VCaP (cell line): ENCODE data around the gene PADI2.

Experiments used
- H3K27ac ChIP-seq: fragments of 450-650 bp; 2 replicates; pipeline ENCODE4 v1.5.1; 2017
- TF ChIP-seq, protein P1 (sequence below): fragments of 450-650 bp; conservative IDR thresholded peaks from 2 replicates; pipeline ENCODE4 v1.5.1; 2017; ENCODE audit warnings: mild to moderate bottlenecking, moderate library complexity

PADI2 gene

DNA sequence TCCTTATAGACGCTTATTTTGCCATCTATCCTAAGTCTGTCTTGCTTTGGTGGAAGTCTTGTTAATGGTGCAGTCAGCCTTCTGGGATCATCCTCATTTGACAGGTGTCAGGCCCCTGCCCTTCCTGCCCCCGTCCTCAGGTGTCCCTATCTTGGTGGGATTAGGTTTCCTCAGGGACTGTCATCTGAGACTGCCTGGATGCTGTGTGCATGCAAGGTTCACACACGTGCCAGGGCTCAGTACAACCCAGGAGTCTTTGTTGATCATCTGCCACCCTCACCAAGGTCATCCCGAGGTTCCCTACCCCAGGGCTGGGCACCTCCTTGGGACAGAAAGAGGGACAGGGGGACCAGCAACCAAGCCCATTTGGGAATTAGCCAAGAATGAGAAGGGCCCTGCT is 18.0 kb downstream of the PADI2 start:
- H3K27ac ChIP-seq = no peak overlapping the region
- TF ChIP-seq, protein P1, sequence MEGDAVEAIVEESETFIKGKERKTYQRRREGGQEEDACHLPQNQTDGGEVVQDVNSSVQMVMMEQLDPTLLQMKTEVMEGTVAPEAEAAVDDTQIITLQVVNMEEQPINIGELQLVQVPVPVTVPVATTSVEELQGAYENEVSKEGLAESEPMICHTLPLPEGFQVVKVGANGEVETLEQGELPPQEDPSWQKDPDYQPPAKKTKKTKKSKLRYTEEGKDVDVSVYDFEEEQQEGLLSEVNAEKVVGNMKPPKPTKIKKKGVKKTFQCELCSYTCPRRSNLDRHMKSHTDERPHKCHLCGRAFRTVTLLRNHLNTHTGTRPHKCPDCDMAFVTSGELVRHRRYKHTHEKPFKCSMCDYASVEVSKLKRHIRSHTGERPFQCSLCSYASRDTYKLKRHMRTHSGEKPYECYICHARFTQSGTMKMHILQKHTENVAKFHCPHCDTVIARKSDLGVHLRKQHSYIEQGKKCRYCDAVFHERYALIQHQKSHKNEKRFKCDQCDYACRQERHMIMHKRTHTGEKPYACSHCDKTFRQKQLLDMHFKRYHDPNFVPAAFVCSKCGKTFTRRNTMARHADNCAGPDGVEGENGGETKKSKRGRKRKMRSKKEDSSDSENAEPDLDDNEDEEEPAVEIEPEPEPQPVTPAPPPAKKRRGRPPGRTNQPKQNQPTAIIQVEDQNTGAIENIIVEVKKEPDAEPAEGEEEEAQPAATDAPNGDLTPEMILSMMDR = no peak

DNA sequence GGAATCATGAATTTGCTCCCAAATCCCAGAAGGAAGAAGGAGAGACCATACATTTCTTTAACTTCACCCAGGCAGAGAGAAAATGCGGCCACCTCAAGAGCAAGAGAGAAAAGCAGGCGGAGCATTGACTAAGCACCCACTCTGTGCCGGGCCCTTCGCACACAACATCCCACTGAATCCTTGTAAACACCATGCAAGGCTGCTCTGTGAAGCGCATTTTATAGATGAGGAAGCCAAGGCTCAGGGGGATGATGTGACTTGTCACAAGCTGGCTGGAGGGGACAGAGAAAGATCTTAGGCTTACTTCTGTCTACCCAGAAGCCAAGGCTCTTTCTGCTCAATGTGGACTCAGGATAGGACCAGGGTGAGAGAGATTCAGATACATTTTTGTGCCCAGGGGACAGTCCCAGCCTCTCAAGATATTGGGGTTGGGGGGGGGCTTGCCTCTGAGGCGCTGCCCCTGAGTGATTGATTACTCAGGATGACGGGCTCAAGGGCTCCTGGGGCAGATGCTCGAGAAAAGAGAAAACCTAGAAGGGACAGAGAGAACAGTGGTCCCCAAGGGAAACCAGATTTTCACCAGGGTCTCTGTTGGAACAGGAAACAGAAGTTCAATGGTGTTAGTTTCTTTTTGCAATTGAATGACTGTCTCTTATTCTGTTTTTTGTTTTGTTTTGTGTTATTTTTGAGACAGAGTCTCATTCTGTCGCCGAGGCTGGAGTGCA is 19.5 kb downstream of the PADI2 start:
- TF ChIP-seq, protein P1 = no peak
- H3K27ac ChIP-seq = no peak overlapping the region

DNA sequence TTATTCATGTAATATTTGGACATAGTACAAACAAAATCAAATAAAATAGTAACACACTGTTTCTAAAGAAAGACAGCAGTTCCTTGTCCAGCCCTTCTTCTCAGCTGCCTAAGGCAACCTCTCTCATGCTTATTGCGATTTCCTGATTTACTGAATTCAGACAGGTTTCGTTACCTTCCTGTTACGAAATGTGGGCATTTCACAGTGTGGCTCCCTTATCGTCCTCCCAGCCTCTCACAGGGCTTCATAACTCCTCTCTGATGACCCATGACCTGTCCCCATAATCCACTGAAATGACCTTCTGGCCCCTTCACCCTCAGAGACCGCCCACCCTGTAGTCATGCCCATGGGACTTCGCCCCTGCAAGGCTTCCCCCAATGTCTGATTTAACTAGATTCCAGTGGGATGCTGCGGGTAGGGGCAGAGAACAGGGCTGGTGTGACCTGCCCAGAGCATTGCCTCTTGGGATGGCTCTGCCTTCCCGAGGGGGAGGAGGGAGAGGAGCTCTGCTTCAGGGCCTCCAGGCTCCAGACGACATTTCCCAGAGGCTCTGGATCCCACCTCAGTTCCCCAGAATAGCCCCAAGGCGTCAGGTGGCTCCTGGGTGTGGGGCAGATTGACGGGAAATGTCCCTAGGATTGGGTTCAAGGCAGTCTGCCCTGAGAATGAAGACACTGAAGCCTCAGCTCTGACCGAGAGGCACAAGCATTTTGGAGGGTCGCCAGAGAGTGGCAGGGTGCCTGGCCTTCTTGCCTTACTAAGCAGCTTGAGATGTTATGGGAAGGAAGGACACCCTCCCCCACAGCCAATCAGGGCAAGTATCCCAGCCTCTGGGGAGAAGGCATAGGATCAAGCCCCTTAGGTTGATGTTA is 20.6 kb downstream of the PADI2 start:
- TF ChIP-seq, protein P1 = no peak
- H3K27ac ChIP-seq = no peak overlapping the region

DNA sequence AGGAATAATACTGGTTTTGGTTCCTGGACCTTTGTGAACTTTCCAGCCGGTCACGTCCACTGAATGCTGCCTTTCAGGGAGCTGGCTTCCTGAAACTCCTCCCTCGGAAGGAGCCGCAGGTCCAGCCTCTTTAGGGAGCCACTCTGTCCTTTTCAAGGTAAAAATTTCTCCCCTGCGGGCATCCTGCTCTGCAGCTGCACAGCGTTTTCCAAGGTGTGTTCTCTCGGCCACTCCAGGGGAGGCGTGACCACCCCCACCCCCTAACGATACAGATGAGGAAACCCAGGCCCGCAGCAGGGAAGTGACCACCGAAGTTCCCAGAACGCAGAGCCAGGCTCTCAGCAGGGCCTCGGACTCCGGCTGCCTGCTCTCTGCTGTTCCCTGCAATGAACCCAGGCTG is 21.5 kb downstream of the PADI2 start:
- H3K27ac ChIP-seq = no peak overlapping the region

DNA sequence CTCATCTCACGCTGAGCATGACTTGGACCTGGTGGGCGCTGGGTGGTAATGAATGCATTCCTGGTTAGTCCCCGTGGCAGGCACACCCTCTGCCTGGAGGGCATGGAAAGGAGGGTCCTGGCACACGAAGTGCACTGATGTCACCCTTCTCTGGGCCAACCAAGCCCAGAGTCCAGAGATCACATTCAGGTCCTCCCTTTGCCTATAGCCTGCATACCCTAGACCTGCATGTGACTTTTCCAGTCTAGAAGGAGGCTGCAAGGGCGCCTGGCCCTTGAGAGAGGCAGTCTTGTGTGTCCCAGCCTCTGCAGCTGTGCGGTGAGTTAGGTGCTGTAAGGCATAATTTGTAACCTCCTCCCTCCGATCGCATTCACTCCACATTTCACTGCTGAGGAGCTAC is 22.1 kb downstream of the PADI2 start:
- H3K27ac ChIP-seq = no peak overlapping the region

More for the DNA sequence above, 21.5 kb downstream of the PADI2 start:
- TF ChIP-seq, protein P1 = no peak

DNA sequence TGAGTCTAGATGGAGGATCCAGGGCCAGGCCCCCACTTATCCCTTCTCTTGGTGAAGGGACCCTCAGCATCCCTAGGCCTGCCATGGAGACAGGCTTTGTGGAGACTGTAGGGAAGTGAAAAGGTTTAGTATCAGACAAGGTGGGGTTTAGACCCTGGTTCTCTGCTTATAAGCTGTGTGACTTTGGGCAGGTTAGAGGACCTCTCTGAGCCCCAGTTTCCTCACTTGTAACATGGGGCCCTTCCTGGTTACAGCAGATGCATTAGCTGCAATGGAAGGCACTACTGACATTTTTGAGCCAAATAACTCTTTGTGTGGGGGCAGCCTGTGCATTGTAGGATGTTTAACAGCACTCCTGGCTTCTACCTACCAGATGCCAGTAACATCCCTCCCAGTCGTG is 22.7 kb downstream of the PADI2 start:
- H3K27ac ChIP-seq = no peak overlapping the region
- TF ChIP-seq, protein P1 = no peak

More for the DNA sequence above, 22.1 kb downstream of the PADI2 start:
- TF ChIP-seq, protein P1 = no peak

DNA sequence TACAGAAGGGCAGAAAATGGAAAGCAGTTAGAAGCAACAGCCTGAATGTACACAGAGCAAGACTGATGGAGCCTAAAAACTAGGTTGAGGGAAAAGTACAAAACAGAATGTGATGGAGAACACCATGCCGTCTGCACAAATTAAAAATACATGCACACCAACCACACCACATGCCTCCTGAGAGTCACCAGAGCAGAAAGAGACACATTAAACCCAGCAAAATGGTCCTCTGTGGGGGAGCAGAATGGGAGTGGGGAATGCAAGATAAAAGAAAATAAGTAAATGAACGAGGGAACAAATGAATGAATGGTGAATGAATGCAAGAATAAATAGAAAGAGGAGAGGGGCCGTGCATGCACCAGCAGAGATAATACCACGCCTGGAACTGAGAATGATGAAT is 24.1 kb downstream of the PADI2 start:
- no peak overlapping the region for H3K27ac ChIP-seq
- TF ChIP-seq, protein P1 = no peak
